ENCODE measurements around the gene TSHR. TPM values are rescaled to one million over a fixed set of nuclear protein-coding genes. Genes with fewer than 3 reads are reported as not detected.
A peak's percentile ranks its signal among the peaks of the same experiment; 100 is the strongest.
"Not testable (repeated sequence)": the region's sequence is repeated elsewhere in the genome, so short reads cannot be mapped to it uniquely, and the experiment has no call there.

TSHR gene
- total RNA-seq, 1 donor from 2014 or later = 13.0 TPM

- peak; percentile 77 for DNase-seq (ENCODE audit: low spot score)
These were observed 40.9 kb downstream of the TSHR start for GRCh38 chr14:80996049-80996901.

DNA sequence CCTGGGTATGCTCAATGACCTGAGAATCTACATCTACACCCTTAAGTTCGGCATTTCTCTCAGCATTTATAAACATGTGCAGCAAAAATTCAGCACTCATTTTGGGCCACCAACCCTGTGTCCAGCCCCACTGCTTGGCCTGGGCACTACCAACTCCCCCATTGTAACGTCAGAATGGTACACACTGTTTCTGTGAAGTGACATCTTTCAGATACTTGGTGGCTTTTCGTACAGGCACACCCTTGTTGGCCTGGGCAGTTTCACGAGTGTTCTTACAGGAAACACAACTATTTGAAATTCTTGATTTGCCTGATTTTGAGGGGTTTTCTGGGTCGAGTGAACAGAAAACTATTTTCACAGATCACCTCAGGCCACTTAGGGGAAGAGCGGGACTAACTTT lies 46.0 kb downstream of the TSHR start:
- DNase-seq (ENCODE audit: low spot score) = no peak

DNA sequence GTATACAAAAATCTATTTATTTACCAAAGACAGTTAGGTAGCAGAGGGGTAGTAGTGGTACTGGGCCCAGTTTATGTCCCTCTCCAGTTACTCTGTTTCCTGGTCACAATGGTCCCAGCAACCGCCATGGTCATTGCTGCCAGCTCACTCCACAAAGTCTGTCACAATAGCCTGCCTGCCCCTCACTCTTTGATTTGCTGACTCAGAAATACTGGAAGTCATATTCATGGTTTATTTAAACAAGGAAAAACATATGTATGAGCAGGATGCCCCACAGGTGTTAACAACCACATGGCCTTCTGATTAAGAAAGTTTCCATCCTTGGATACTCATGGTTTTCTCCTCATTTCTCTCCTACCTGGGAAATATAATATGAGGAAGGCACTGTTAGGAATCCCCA lies 49.2 kb downstream of the TSHR start:
- DNase-seq (ENCODE audit: low spot score) = no peak

GRCh38 chr14:81005540-81006228 lies 50.3 kb downstream of the TSHR start:
- DNase-seq (ENCODE audit: low spot score) = no peak

DNA sequence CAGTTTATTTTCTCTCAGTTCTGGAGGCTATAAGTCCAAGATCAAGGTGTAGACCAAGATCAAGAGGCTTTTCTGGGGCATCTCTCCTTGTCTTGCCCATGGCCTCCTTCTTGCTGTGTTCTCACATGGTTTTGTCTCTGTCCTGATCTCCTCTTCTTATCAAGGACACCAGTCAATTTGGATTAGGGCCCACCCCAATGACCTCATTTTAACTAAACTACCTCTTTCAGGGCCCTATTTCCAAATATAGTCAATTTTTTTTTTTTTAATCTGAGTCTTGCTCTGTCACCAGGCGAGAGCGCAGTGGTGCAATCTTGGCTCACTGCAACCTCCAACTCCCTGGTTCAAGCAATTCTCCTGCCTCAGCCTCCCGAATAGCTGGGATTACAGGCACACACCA lies 50.8 kb downstream of the TSHR start:
- no peak for DNase-seq (ENCODE audit: low spot score)

- DNase-seq (ENCODE audit: low spot score) = no peak
These were observed 51.7 kb downstream of the TSHR start for GRCh38 chr14:81007131-81007530.

- no peak for DNase-seq (ENCODE audit: low spot score)
These were observed 53.9 kb downstream of the TSHR start for GRCh38 chr14:81009346-81009745.

- no peak for DNase-seq (ENCODE audit: low spot score)
These were observed 62.8 kb downstream of the TSHR start for GRCh38 chr14:81018251-81018650.

DNA sequence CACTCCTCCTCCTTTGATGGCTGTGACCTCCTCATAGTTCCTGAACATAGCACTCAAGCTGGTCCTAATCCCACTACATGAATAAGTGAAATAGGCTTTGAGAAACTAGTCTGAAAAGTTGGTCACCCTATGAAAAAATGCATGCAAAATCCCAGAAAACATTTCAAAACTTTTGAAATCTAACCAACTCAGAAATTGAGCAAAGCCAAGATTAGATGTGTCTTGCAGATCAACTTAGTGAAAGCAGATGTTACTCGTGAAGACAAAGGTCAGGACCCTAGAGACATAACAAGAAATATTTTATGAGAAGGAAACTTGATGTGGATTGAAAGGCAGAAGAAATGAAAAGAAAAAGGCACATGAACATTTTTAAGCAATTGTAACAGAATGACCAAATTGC lies 63.3 kb downstream of the TSHR start:
- peak; percentile 63 for DNase-seq (ENCODE audit: low spot score)

DNA sequence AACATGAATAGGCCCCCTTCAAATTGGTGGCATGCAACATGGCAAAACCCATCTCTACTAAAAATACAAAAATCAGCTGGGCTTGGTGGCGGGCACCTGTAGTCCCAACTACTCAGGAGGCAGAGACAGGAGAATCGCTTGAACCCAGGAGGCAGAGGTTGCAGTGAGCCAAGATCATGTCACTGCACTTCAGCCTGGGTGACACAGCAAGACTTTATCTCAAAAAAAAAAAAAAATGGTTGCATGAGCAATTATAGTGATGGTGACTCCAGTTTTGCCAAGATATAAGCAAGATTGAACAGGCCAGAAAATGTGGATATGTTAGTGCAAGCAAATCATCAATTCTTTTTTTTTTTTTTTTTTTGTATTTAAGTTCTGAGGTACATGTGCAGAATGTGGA lies 63.7 kb downstream of the TSHR start:
- DNase-seq (ENCODE audit: low spot score) = not testable (repeated sequence)

DNA sequence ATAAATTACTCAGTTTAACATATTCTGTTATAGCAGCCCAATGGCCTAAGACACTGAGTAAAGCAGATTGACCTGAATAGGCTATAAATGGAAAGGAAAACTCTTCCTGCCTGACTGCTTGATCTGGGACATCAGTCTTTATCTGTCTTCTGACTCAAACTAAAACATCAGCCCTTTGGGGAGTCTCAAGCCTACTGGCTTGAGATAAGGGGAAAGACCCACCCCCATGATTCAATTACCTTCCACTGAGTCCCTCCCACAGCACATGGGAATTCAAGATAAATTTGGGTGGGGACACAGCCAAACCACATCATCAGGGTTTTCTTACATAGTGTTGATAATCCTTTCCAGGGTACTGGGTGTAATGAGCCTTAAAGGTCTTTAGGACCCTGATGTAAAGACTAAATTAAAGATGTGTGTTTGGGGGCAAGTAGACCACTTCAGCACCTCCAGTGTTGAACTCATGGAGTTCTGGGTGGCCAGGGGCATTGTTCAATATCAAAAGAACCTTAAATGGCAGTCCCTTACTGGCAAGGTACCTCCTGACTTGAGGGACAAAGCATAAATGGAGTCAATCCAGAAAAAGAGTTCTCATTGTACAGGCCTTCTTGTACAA lies 67.8 kb downstream of the TSHR start:
- no peak for DNase-seq (ENCODE audit: low spot score)

DNA sequence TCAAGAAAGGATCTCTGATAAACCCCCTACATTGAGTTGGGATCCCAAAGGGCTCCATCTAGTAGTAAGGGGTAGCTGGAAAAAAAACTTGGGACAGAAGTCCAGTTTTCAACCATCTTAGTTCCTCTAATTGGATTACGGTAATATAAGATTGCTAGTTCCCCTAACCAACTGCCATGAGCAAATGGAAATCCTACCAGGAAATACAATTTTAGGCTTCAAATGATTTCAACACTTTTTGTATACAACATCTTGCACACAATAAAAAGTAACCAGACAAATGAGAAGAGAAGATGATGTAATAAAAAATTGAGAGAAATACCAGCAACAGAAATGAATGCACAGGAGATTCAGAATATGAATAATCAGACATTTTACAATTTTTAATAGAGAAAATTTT lies 73.0 kb downstream of the TSHR start:
- DNase-seq (ENCODE audit: low spot score) = no peak

- DNase-seq (ENCODE audit: low spot score) = no peak
These were observed 76.1 kb downstream of the TSHR start for GRCh38 chr14:81031488-81031887.

DNA sequence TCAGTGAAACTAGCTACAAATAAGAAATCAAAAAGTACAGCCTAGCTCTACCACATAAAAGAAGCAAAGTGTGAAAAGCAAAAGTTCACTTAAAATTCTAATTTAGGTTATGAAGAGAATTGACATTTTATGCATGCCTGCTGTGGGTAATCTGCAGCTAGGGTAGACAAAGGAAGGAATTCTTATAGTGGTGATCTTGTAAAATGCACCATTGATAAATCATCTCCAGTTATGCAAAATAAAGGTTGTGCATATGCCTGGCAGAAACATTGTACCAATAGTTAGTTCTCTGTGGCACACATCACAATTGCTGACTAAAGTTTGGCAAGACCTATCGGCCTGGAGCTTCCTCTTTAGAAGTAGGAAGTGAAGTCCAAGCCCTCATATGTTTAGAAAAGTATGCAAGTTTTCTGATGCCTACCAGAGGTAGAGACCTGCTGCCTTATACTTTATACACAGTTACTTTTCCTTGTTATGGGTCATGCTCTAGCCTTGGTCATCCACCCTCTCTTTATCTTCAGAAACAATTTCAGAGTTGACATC lies 78.3 kb downstream of the TSHR start:
- no peak for DNase-seq (ENCODE audit: low spot score)

GRCh38 chr14:81042438-81042837 lies 87.0 kb downstream of the TSHR start:
- DNase-seq (ENCODE audit: low spot score) = no peak

DNA sequence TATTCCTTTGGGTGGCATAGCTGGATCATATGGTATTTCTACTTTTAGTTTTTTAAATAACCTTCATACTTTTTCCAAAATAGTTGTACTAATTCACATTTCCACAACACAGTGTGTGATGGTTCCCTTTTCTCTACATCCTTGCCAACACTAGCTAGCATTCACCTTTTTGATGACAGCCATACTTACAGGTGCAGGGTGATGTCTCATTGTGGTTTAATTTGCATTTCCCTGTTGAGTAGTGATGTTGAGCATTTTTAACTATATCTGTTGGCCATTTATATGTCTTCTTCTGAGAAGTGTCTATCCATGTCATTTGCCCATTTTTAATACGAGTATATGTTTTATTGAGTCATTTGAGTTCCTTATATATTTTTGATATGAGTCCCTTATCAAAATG lies 96.1 kb downstream of the TSHR start:
- no peak for DNase-seq (ENCODE audit: low spot score)

DNA sequence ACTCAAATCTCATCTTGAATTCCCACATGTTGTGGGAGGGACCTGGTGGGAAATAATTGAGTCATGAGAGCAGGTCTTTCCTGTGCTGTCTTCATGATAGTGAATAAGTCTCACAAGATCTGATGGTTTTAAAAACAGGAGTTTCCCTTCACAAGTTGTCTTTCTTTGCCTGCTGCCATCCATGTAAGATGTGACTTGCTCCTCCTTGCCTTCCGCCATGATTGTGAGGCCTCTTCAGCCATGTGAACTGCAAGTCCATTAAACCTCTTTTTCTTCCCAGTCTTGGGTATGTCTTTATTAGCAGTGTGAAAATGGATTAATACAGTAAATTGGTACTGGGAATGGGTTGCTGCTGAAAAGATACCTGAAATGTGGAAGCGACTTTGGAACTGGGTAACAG lies 98.6 kb downstream of the TSHR start:
- not testable (repeated sequence) for DNase-seq (ENCODE audit: low spot score)

DNA sequence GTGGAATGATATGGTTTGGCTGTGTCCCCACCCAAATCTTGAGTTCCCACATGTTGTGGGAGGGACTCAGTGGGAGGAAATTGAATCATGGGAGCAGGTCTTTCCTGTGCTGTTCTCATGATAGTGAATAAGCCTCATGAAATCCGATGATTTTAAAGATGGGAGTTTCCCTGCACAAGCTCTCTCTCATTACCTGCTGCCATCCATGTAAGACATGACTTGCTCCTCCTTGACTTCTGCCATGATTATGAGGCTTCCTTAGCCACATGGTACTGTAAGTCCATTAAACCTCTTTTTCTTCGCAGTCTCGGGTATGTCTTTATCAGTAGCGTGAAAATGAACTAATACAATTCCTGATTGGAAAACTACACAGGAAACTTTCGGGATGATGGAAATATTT lies 100.5 kb downstream of the TSHR start:
- DNase-seq (ENCODE audit: low spot score) = no peak

- no peak for DNase-seq (ENCODE audit: low spot score)
These were observed 107.0 kb downstream of the TSHR start for GRCh38 chr14:81062380-81062779.

DNA sequence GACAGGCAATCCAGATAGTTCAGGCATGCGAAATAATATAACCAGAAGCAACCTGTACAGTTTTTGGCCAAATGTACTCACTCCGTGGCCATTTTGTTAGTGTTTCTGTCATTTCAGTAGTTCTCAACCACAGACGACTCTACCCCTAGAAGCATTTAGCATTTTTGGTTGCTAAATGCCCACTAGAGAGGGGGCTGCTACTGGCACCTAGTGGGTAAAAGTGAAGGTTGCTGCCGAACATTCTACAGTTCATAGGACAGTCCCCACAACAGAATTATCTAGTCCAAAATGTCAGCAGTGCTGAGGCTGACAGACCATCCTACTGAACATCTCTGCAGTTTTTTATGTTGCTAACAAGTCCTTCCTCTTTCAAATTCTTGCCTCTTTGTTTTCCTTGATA lies 107.4 kb downstream of the TSHR start:
- peak; percentile 14 for DNase-seq (ENCODE audit: low spot score)

DNA sequence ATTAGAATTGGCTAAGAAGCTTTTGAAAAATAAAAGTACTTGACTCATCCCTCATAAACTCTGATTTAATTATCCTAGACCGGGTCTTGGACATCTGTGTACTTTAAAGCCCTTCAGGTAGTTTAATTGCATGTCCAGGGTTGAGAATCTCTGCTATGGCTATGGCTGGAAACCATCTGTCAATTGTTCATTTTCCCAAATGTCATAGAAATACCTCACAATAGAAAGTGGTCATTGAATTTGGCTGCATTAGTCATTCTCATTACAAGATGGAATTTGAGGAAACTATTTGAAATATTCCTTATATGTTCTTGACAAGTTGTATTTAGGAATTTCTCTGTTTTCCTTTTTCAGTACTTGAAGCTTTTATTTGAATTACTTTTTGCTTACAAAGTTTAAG lies 111.3 kb downstream of the TSHR start:
- DNase-seq (ENCODE audit: low spot score) = no peak

- DNase-seq (ENCODE audit: low spot score) = no peak
These were observed 111.7 kb downstream of the TSHR start for GRCh38 chr14:81067156-81067555.
